ENCODE measurements around the gene EIF4EBP2.

Gene EIF4EBP2

GRCh38 chr10:70441895-70442309 is 38.0 kb downstream of the EIF4EBP2 start:
- ChIA-PET POLR2A (ENCODE audit: low non-redundant PET) (no interaction called here), CTCF (interaction anchor here (1.9 kb wide), 1 partner anchor 19 kb away, joined by 13 read pairs; no protein-coding TSS in a partner anchor)
- no peak overlapping the region for H3K27ac ChIP-seq
- no peak for DNase-seq (ENCODE audit: low spot score)
- no peak for TF ChIP-seq CTCF (conservative IDR thresholded peaks at IDR 0.05; ENCODE audit: low read depth)

- no peak for DNase-seq (ENCODE audit: low spot score)
- TF ChIP-seq CTCF (conservative IDR thresholded peaks at IDR 0.05; ENCODE audit: low read depth), result no peak
- no peak overlapping the region for H3K27ac ChIP-seq
- POLR2A ChIA-PET (ENCODE audit: low non-redundant PET), result no interaction called here
- CTCF ChIA-PET, result interaction anchor here (0.7 to 1.9 kb wide), 3 partner anchors 9 to 27 kb away, joined by 3 to 13 read pairs (median 3); no protein-coding TSS in a partner anchor
These were observed 38.5 kb downstream of the EIF4EBP2 start for GRCh38 chr10:70442332-70442988.

- ChIA-PET POLR2A (ENCODE audit: low non-redundant PET) (no interaction called here), CTCF (interaction anchor here (1.6 kb wide), 1 partner anchor 16 kb away, joined by 4 read pairs; no protein-coding TSS in a partner anchor)
- DNase-seq (ENCODE audit: low spot score), result no peak
- TF ChIP-seq CTCF (conservative IDR thresholded peaks at IDR 0.05; ENCODE audit: low read depth), result no peak
- no peak overlapping the region for H3K27ac ChIP-seq
These were observed 40.8 kb downstream of the EIF4EBP2 start for GRCh38 chr10:70444744-70445143.

- TF ChIP-seq CTCF (conservative IDR thresholded peaks at IDR 0.05; ENCODE audit: low read depth), result no peak
- DNase-seq (ENCODE audit: low spot score), result no peak
- H3K27ac ChIP-seq, result no peak overlapping the region
- ChIA-PET CTCF (interaction anchor here (0.6 to 1.6 kb wide), 3 partner anchors 15 to 384 kb away, joined by 3 to 4 read pairs (median 4); no protein-coding TSS in a partner anchor), POLR2A (ENCODE audit: low non-redundant PET) (no interaction called here)
These were observed 42.0 kb downstream of the EIF4EBP2 start for GRCh38 chr10:70445718-70446657.

- no peak for DNase-seq (ENCODE audit: low spot score)
- TF ChIP-seq CTCF (conservative IDR thresholded peaks at IDR 0.05; ENCODE audit: low read depth), result no peak
- peak overlapping the region; percentile 16 for H3K27ac ChIP-seq
- CTCF ChIA-PET, result interaction anchor here (0.6 to 1.6 kb wide), 3 partner anchors 13 to 766 kb away, joined by 3 to 8 read pairs (median 5); no protein-coding TSS in a partner anchor
- POLR2A ChIA-PET (ENCODE audit: low non-redundant PET), result no interaction called here
These were observed 44.3 kb downstream of the EIF4EBP2 start for GRCh38 chr10:70448236-70448635.

- no peak for TF ChIP-seq CTCF (conservative IDR thresholded peaks at IDR 0.05; ENCODE audit: low read depth)
- ChIA-PET CTCF (no interaction called here), POLR2A (ENCODE audit: low non-redundant PET) (no interaction called here)
- H3K27ac ChIP-seq, result no peak overlapping the region
- DNase-seq (ENCODE audit: low spot score), result no peak
These were observed 51.3 kb downstream of the EIF4EBP2 start for GRCh38 chr10:70455213-70455630.
